Mucosa of descending colon (tissue), 3 donors: ENCODE measurements around the gene KCNK3. TPM values are rescaled to one million over a fixed set of nuclear protein-coding genes. Genes with fewer than 3 reads are reported as not detected.
A peak's percentile ranks its signal among the peaks of the same experiment; 100 is the strongest.

ENCODE experiments used
- ATAC-seq: fragments of 200-7000 bp; cut with Tn5 transposase; one replicate; pipeline ENCODE4 v1.9.1; 2020; ENCODE audit warnings: mild to moderate bottlenecking, moderate library complexity
- DNase-seq, 3 donors: peaks; one replicate each; pipeline ENCODE4 v3.0.0-alpha.2; 2020
- H3K36me3 ChIP-seq: fragments of 200-600 bp; one replicate; pipeline ENCODE4 v1.8.0; 2021; ENCODE audit warnings: low read depth, mild to moderate bottlenecking
- H3K4me1 ChIP-seq: fragments of 200-600 bp; one replicate; pipeline ENCODE4 v1.8.0; 2021; ENCODE audit warnings: low read depth, mild to moderate bottlenecking
- H3K4me3 ChIP-seq: fragments of 200-600 bp; one replicate; pipeline ENCODE4 v1.8.0; 2021; ENCODE audit warnings: mild to moderate bottlenecking
- H3K9me3 ChIP-seq: fragments of 200-600 bp; one replicate; pipeline ENCODE4 v1.8.0; 2021; ENCODE audit warnings: mild to moderate bottlenecking
- CTCF ChIP-seq: fragments of 200-600 bp; IDR thresholded peaks from one replicate; pipeline ENCODE4 v1.8.0; 2022; ENCODE audit warnings: antibody characterized with exemption, mild to moderate bottlenecking
- intact Hi-C, 2 donors: fragments of 100-400 bp; cut with DNase I in 1 of 2; cut with micrococcal nuclease in 1 of 2; formaldehyde crosslinking; loops; one replicate each; pipeline versions ENCODE4 v1.11.0 to v1.11.1; 2022; cut with DNase I, micrococcal nuclease
- total RNA-seq, 3 donors: library from RNA; stranded (reverse); fragmentation: NEBNext Ultra II Directional in 2 of 3; extraction: Animal tissue kit (Norgen Biotek cat#: 25700) in 2 of 3; gene quantifications; one replicate each; pipeline versions ENCODE4 v1.2.1 to v1.2.4, GENCODE V29; 2021 to 2023
- donor health status: DM: no; HTN: no; CAD: no; lungs with moderate emphysema.
- donor health status: DM: no; HTN: no; CAD: no.
- donor health status: DM: no; HTN: yes; CAD: no.

Gene KCNK3
- total RNA-seq, 3 donors from 2014 or later = 0.64 to 11.0 (median 0.92) TPM

- H3K36me3 ChIP-seq = no peaks in the 10 kb centered on the region
- intact Hi-C loops = no loop called here
- TF ChIP-seq CTCF = no peak
- peaks cover 15% of the 10 kb centered on the region for H3K4me1 ChIP-seq
- H3K4me3 ChIP-seq = no peak overlapping the region
- peak in 1 of 3 donors; percentile 31 for DNase-seq
- no peak for ATAC-seq
- H3K9me3 ChIP-seq = no peaks in the 10 kb centered on the region
These were observed 32.9 kb downstream of the KCNK3 start for GRCh38 chr2:26725521-26725820.

GRCh38 chr2:26726228-26726627 lies 33.7 kb downstream of the KCNK3 start:
- no peaks in the 10 kb centered on the region for H3K9me3 ChIP-seq
- H3K36me3 ChIP-seq = no peaks in the 10 kb centered on the region
- no peak overlapping the region for H3K4me3 ChIP-seq
- ATAC-seq = no peak
- peaks cover 8% of the 10 kb centered on the region for H3K4me1 ChIP-seq
- TF ChIP-seq CTCF = no peak
- DNase-seq = no peak
- intact Hi-C loops = no loop called here

GRCh38 chr2:26727641-26728561 lies 35.4 kb downstream of the KCNK3 start:
- no peak for ATAC-seq
- Histone ChIP-seq H3K36me3 (no peaks in the 10 kb centered on the region), H3K4me1 (peaks cover 3% of the 10 kb centered on the region), H3K9me3 (no peaks in the 10 kb centered on the region), H3K4me3 (no peak overlapping the region)
- intact Hi-C loops = no loop called here
- TF ChIP-seq CTCF = no peak
- DNase-seq = peak in 1 of 3 donors; percentile 12

GRCh38 chr2:26729311-26729710 lies 36.8 kb downstream of the KCNK3 start:
- no peak for DNase-seq
- intact Hi-C loops = no loop called here
- ATAC-seq = no peak
- Histone ChIP-seq H3K9me3 (no peaks in the 10 kb centered on the region), H3K36me3 (no peaks in the 10 kb centered on the region), H3K4me1 (no peaks in the 10 kb centered on the region), H3K4me3 (no peak overlapping the region)
- TF ChIP-seq CTCF = no peak

DNA sequence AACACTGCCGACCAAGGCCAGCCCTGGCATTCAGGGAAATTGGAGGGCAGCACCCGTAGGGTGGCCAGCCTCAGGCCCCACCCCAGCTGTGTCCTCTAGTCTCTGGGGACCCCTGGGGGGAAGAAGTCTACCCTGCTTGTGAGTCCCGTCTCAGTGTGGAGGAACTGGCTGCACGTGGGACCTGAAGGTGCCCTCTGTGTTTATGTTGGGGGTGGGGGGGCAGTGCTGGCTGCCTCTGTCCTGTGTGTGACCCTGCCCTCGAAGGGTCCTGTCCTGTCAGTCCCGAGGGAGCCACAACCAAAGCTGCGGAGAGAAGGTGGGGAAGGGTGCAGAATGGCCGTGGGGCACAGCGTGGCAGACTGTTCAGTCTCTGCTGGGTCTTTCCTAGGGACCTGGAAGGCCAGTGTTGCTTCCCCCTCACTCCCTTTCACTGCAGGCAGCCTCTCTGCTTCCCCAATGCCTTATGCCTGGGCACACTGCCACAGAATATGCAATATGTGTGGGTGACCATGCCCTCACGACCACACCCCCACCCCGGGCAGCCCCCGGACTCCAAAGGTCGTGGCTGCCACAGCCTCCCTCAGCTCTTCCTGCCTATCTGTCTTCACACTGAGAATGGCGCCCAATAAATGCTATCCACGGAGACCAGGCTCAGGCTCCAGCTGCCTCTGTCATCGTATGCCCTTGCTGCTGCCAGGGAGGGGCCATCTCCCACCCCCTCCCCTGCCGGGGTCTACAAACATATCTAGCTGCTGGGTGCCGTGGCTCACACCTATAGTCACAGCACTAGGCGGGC lies 38.2 kb downstream of the KCNK3 start:
- Histone ChIP-seq H3K9me3 (no peaks in the 10 kb centered on the region), H3K4me1 (no peaks in the 10 kb centered on the region), H3K4me3 (no peak overlapping the region), H3K36me3 (no peaks in the 10 kb centered on the region)
- intact Hi-C loops = no loop called here
- DNase-seq (no peak), ATAC-seq (peak; percentile 8)
- no peak for TF ChIP-seq CTCF
